Left kidney (tissue), 2 donors: Measurements from ENCODE around the gene OSBPL1A. TPM values are rescaled to one million over a fixed set of nuclear protein-coding genes. Genes with fewer than 3 reads are reported as not detected.

Source experiments
- DNase-seq: peaks from one replicate; pipeline ENCODE4 v3.0.0-alpha.2; 2013
- polyA plus RNA-seq: library from polyadenylated mRNA; unstranded; fragments of 120-200 nt; gene quantifications from one replicate; pipeline ENCODE4 v1.2.1, GENCODE V29; 2013; ENCODE audit not compliant: insufficient read length

The OSBPL1A gene
- polyA plus RNA-seq, 1 donor, result 58.0 TPM

DNA sequence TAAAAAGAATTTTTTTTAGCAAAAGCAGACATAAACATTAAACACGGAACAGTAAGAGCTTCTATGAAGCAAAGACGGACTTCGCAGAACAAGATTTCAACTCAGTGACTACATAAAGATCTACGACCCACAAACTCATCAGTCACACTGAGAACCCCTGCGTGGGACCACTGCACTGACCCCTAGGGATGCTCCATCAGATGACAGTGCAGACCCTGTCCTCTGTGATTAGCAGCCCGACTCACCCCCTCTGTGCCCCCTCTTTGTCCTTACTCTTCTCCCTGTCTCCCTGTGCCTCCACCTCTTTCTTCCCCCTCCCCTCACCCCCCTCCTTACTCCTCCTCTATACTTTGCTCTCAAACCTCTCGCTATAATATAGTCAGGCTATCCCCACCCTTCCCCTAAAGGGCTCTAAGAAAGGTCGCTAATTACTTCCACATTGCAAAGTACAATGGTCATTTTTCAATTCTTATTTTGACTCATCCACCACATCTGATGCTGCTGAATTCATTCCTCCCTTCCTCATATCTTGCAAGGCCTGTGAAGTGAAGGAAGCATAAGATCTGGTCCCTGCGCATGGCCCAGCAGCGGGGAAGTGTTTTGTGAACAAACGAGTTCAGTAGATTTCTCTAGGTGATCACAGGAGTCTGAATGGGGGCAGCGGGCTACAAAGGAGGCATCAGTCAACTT is 169.5 kb downstream of the OSBPL1A start:
- no peak for DNase-seq

DNA sequence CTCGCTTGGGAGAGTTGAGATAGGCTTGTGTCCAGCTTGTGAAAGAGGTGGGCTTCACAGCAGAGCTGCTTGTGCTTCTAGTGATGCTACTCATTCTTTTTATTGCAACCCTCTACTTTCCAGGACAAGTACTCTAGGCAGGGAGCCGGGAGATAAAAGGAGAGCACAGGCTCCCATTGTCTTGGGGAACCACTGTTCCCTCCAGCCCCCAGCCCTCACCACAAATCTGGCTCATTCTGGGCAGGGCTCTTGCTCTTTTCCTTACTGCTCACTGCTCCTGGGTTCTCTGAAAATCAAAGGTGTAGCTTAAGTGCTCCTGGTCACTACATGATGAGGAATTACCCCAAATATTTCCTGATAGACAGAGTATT is 177.3 kb downstream of the OSBPL1A start:
- no peak for DNase-seq

GRCh38 chr18:24219561-24220317 is 177.9 kb downstream of the OSBPL1A start:
- no peak for DNase-seq

DNA sequence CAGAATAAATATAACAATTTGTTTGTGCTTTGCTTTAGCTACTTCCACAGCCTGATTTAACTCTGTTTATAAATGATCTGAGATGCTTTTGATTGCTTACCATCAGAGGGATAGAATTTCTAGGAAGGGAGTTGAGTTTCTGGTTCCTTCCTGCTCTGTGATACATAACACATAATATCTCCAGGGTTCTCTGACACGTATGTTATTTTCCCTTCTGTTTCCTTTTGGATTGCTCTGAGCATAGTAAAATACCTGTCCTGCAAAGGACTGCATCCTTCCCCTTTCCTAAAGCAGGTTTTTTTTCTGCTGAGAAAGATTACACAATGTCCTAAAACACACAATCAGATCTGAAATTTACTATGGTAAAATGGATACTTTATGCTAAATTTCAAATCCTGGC is 182.7 kb downstream of the OSBPL1A start:
- DNase-seq, result no peak

GRCh38 chr18:24214144-24214543 is 183.5 kb downstream of the OSBPL1A start:
- DNase-seq, result no peak

- no peak for DNase-seq
Observed at GRCh38 chr18:24212939-24213338, 184.7 kb downstream of the OSBPL1A start.

DNA sequence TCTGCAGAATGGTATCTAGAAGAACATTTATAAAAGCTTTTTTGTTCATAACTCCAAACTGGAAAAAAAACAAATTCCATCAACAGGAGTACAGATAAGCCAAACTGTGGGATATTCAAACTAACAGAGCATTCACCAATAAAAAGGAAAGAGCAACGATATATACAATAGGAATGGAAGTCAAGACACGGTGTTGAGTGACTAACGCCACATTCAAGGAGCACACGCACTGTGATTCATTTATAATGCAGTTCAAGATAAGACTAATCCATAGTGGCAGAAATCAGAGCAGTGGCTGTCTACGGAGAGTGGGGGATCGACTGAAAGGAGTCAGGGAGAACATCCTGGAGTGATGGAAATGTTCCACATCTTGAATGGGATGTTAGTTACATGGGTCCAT is 188.1 kb downstream of the OSBPL1A start:
- no peak for DNase-seq

- no peak for DNase-seq
Observed at GRCh38 chr18:24208270-24209035, 189.2 kb downstream of the OSBPL1A start.

DNA sequence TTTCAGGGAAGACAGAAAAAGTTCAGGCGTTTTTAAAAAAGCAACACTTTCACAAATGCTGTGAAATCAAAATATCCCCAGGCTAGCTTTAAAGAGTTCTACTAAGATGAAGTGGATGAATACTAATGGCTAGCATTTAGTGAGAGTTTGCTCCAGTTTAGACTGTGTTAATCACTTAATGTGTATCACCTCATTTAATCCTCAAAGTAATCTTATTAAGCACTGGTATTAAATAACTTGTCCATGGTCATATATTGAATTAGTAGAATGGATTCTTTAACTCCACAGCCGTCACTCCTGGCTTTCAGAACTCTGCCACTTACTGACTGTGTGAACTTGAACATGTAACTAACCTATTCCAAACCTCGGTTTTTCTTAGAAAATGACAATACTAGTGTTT is 192.7 kb downstream of the OSBPL1A start:
- no peak for DNase-seq

DNA sequence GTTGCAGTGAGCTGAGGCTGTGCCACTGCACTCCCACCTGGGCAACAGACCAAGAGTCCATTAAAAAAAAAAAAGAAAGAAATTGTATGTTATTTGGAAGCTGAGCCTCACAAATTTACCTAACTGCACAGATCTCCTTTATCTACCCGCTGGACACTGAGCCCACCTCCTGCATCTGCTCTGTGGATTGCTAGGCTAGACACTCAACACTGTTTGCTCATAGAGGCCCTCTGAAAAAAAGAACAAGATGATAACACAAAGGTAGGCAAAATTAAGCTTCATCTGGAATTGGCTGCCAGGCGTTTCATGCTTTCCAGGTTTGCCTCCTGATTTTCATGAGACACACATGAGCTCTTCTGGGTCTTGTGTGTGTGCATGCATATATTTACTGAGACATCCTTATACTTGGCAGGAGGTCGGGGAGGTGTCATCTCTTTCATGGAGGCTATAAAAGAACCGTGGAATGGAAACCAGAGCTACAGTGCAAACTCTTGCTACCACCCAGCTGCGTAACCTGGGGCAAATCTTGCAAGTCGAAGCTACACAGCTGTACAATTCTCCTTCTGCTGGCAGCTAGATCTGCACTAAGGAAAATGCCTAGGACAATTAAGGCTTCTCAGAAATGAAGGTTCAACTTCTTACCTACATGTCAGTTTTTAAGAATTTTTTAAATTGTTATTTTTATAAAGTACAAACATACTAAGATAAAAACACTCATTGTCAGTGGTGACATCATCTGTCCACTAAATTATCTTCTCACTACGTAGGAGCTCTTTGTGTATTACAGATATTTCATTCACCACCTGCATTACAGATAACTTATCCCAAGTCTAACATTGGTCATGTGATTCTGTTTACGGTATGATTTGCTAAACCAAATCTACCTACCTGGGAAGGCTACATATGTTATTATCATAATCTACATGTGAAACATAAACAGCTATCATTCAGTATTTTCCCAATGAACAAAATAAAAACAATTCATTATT is 195.6 kb downstream of the OSBPL1A start:
- no peak for DNase-seq

GRCh38 chr18:24200494-24201290 is 196.9 kb downstream of the OSBPL1A start:
- no peak for DNase-seq

DNA sequence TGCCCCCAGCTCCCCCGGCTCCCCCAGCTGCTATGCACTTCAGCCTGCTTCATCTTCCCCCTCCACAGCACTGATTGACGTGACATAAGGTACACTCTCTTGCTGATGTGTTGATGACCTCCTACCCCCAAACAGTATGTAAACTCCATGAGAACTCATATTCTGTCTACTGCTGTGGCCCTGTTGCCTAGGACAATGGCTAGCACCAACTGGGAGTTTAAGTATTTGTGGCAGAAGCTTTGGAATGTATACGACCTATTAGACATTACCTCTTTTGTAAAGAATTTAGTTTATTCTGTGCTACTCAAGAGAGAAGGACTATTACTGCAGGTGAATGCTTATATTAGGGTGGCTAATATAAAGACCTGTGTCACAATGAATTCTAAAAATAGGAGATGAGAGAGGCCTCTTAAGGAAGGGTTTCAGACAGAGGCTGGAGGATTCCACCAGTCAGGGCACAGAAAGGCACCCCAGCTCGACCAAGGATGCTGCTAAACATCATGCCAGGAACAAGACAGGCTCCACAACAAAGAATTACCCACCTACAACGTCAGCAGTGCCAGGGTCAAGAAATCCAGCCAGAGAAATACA is 198.2 kb downstream of the OSBPL1A start:
- DNase-seq, result no peak

DNA sequence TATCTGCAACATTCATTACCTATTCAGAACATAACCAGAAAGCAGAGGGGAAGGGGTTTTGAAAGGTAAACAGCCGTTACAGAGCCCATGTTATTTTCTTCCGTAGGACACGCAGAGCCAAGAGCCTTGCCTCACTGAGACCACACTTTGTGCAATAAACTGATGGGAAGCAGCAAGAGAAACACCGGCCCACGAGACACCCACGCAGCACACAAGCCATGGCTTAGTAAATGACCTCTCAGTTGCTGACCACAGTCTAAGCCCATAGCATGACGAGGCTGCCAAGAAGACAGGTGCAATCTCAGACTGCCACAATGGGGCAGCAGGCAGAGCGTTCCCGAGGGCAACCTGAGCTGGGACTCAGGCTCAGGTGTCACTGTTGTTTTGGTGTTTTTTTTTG is 199.2 kb downstream of the OSBPL1A start:
- no peak for DNase-seq

DNA sequence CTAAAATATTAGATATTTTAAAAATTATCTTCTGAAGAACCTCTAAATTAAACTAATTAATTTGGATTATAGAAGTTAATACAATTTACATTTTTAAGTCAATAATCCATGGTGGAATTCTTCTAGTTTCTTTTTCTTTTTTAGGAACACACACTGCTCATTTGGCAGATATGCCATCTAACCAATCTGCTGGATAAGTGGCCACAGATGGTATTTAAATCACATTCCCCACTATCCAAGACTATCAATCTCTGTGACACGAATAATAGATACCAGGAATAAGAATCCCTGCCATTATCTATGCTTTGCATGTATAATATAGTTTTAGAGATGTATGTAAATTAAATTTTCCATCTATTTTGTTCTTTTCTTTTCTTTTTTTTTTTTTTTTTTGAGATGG is 200.2 kb downstream of the OSBPL1A start:
- no peak for DNase-seq

- no peak for DNase-seq
Observed at GRCh38 chr18:24196764-24197163, 200.9 kb downstream of the OSBPL1A start.

DNA sequence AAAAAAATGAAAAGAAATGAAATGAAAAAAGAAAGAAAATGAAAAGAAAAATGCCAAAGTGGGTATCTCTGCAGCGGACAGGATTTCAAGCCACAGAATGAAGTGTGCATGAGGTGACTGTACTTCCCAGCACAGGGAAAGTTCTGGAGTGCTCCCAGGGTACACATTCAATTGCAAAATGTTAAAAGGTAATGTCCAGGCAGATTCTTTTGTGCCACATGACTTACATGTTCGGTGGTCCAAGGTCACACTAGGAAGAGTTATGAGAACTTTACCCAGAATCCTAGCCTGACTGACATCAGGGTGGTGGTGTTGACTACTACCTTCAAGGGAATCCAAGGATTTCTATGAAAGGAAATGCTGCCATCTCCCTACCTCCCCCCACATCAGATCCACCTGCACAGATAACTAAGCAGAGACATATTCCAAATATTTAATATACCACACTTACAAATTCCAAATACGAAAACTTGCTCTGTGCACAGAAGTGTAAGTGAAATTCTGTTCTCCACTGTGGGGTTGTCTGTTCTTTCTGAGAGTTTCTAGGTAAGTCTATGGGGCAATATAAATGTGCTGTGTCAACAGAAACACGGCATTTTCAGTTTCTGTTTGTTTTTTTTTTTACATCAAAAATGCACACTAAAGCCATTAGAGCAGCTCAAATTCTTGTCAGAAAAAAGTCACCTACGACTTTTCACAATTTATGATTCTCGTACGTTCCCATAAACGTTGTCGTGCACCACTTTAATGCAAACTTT is 202.1 kb downstream of the OSBPL1A start:
- DNase-seq, result no peak

DNA sequence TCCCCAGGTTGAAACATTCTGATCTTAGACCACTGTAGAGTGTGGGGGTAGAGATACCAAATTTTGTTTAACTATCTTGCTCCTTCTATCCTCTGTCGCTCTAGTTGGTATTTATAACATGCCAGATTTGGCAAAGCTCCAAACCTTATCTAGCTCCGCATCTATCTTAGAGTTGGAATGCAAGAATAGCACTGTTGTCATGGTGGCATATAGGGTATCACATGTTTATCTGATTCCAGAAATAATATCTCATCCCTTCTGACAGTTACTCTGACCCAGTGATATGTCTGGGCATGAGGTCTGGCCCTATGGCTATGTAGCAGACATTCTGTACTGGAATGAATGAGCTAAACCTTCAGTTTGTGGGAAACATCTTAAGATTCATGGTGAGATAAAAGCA is 207.0 kb downstream of the OSBPL1A start:
- DNase-seq, result no peak

GRCh38 chr18:24189664-24190346 is 207.8 kb downstream of the OSBPL1A start:
- no peak for DNase-seq

DNA sequence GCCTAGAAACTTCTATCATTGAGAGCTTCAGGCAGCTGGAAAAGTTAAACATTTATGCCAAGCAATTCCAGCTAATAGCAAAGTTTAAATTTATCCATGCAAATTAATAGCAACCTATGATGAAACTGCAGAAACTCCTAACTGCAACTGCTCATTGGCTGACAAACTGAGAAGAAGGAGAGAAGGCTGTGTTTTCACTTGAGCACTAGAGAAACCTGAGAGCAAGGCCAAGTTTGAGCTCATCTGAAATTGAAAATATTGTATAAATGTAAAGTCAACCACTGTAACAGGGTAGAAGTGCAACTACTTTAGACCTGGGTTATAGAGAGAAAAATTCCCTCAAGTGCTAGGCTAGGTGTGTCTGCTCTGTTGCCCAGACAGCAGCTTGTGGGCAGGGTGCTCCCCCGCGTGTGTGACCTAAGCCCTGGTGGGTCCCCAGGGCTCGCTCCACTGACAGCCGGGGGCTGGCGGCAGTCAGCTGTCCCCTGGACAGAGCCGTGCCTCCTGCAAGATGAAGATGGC is 208.6 kb downstream of the OSBPL1A start:
- DNase-seq, result no peak
